Psoas muscle (tissue), 8 donors: ENCODE data around the gene ME1. TPM values are rescaled to one million over a fixed set of nuclear protein-coding genes. Genes with fewer than 3 reads are reported as not detected.
"Not testable (repeated sequence)": the region's sequence is repeated elsewhere in the genome, so short reads cannot be mapped to it uniquely, and the experiment has no call there.

Experiments
- ATAC-seq, 4 donors: fragments of 200-7000 bp; cut with Tn5 transposase; one replicate each; pipeline ENCODE4 v1.9.1; 2020; ENCODE audit warnings: moderate library complexity in 3 of 4, mild to moderate bottlenecking in 2 of 4
- DNase-seq, 2 donors: peaks; one replicate each; pipeline ENCODE4 v3.0.0-alpha.2; 2020
- H3K27ac ChIP-seq: fragments of 200-600 bp; one replicate; pipeline ENCODE4 v1.8.0; 2022
- H3K27me3 ChIP-seq, 3 donors: fragments of 200-600 bp in 1 of 3; one replicate each; pipeline versions ENCODE4 v1.6.1 to v1.8.0; 2013 to 2022; ENCODE audit warnings: low read length in 2 of 3, mild to moderate bottlenecking in 2 of 3, moderate library complexity in 1 of 3; ENCODE audit not compliant: insufficient read depth in 3 of 3
- H3K36me3 ChIP-seq, 2 donors: fragments of 200-600 bp in 1 of 2; one replicate each; pipeline versions ENCODE4 v1.6.1 to v1.8.0; 2013 to 2022; ENCODE audit warnings: low read depth in 1 of 2, mild to moderate bottlenecking in 1 of 2, moderate library complexity in 1 of 2; ENCODE audit not compliant: insufficient read depth in 1 of 2
- H3K4me1 ChIP-seq: fragments of 200-600 bp; one replicate; pipeline ENCODE4 v1.8.0; 2022
- H3K4me3 ChIP-seq: fragments of 200-600 bp; one replicate; pipeline ENCODE4 v1.8.0; 2022; ENCODE audit warnings: mild to moderate bottlenecking
- H3K9me3 ChIP-seq: fragments of 200-600 bp; one replicate; pipeline ENCODE4 v1.8.0; 2022
- CTCF ChIP-seq: fragments of 200-600 bp; IDR thresholded peaks from one replicate; pipeline ENCODE4 v1.8.0; 2022; ENCODE audit warnings: antibody characterized with exemption
- WGBS, 3 donors: extraction: QIAGEN DNeasy Blood & Tissue Kit; methylation state at CpG; one replicate each; pipeline versions ENCODE4 v1.1.6 to v1.1.7; 2013; 5-methylcytosine and 5-hydroxymethylcytosine counted together
- intact Hi-C, 2 donors: fragments of 100-400 bp; cut with DNase I; formaldehyde crosslinking; loops; one replicate each; pipeline versions ENCODE4 v1.11.0 to v1.14.2; 2022
- polyA plus RNA-seq, 3 donors: library from polyadenylated mRNA; stranded (reverse); fragments of 200-250 nt; gene quantifications; one replicate each; pipeline ENCODE4 v1.2.3, GENCODE V29; 2013
- total RNA-seq, 4 donors: library from RNA; stranded (reverse); fragmentation: NEBNext Ultra II Directional in 2 of 4; extraction: Animal tissue kit (Norgen Biotek cat#: 25700) in 2 of 4; gene quantifications; one replicate each; pipeline versions ENCODE4 v1.2.1 to v1.2.4, GENCODE V29; 2021 to 2023
- donor health status: healthy with polysubstance abuse.
- donor health status: DM: no; HTN: no; CAD: no; lungs with moderate emphysema.
- donor health status: Bipolar disorder and iron deficiency.
- donor health status: healthy.
- donor health status: DM: yes; HTN: yes; CAD: no.
- donor health status: DM: no; HTN: no; CAD: no.
- donor health status: DM: no; HTN: no; CAD: no.
- donor health status: DM: yes; HTN: yes; CAD: no.

Gene ME1
- total and polyA plus RNA-seq, 7 donors = 13.5 to 52.2 (median 33.2) TPM

- peak overlapping the region; percentile 36 for H3K27ac ChIP-seq
- no peak overlapping the region for H3K4me3 ChIP-seq
- no peak for TF ChIP-seq CTCF
- H3K4me1 ChIP-seq = peaks cover 3% of the 10 kb centered on the region
- H3K36me3 ChIP-seq = peaks cover 5 to 32% of the 10 kb centered on the region in 2 donors
- WGBS, 3 donors = 85 to 94% (median 91%) methylated on average over 4 of the region's 4 CpGs
- intact Hi-C loops = no loop called here
- ATAC-seq (no peak), DNase-seq (no peak)
- H3K27me3 ChIP-seq = no peaks in the 10 kb centered on the region
- H3K9me3 ChIP-seq = no peaks in the 10 kb centered on the region
Observed at GRCh38 chr6:83198486-83199172, 232.2 kb downstream of the ME1 start.

GRCh38 chr6:83193747-83194566, 236.9 kb downstream of the ME1 start:
- ATAC-seq (peak; percentile 51 to 71 (median 56)), DNase-seq (peak; percentile 45 to 65)
- H3K27ac ChIP-seq = peak overlapping the region; percentile 88
- H3K9me3 ChIP-seq = no peaks in the 10 kb centered on the region
- intact Hi-C loops = loop anchor here in 1 of 2 donors (5.0 kb wide), 1 partner anchor 127 kb away; the partner anchor contains the start of genes DOP1A and UBE3D
- WGBS, 3 donors = 1 to 3% (median 3%) methylated on average over 43 to 44 of the region's 44 CpGs
- no peaks in the 10 kb centered on the region for H3K27me3 ChIP-seq
- peaks cover 10 to 32% of the 10 kb centered on the region in 2 donors for H3K36me3 ChIP-seq
- no peak for TF ChIP-seq CTCF
- H3K4me1 ChIP-seq = peaks cover 7% of the 10 kb centered on the region
- H3K4me3 ChIP-seq = peak overlapping the region; percentile 97

- Histone ChIP-seq H3K27me3 (no peaks in the 10 kb centered on the region), H3K27ac (peak within 1 kb of the TSS; percentile 88), H3K9me3 (no peaks in the 10 kb centered on the region), H3K4me1 (peaks cover 7% of the 10 kb centered on the region), H3K36me3 (peaks cover 10 to 38% of the 10 kb centered on the region in 2 donors), H3K4me3 (peak within 1 kb of the TSS; percentile 97)
- 0 to 1% (median 0%) methylated on average over 77 to 88 of the region's 88 CpGs for WGBS, 3 donors
- ATAC-seq (peak; percentile 98 to 99 (median 98)), DNase-seq (peak; percentile 92)
- intact Hi-C loops = loop anchor here in 1 of 2 donors (5.0 kb wide), 1 partner anchor 126 kb away; the partner anchor contains the start of genes DOP1A and UBE3D
- no peak for TF ChIP-seq CTCF
Observed at GRCh38 chr6:83192871-83193746, 237.7 kb downstream of the ME1 start, which contains the start of the genes PGM3 and RWDD2A. PGM3 (minus strand) TSS chr6:83193265; CDS start chr6:83191012, 2,253 bp downstream. RWDD2A (plus strand) TSS chr6:83193357; CDS start chr6:83194452, 1,095 bp downstream.

- TF ChIP-seq CTCF = no peak
- no peak for ATAC-seq
Observed at GRCh38 chr6:83192456-83192855, 238.4 kb downstream of the ME1 start.

GRCh38 chr6:83191974-83192373, 238.9 kb downstream of the ME1 start:
- H3K27me3 ChIP-seq, H3K27ac ChIP-seq, ATAC-seq, DNase-seq, H3K4me1 ChIP-seq, H3K9me3 ChIP-seq: not testable (repeated sequence)
- H3K36me3 ChIP-seq = peaks cover 10 to 33% of the 10 kb centered on the region in 2 donors
- H3K4me3 ChIP-seq = peak overlapping the region; percentile 97
- 90 to 94% (median 90%) methylated on average over 13 to 17 of the region's 18 CpGs for WGBS, 3 donors
- intact Hi-C loops = loop anchor here in 1 of 2 donors (5.0 kb wide), 1 partner anchor 125 kb away; the partner anchor contains the start of genes DOP1A and UBE3D

More at GRCh38 chr6:83192456-83192855, 238.4 kb downstream of the ME1 start:
- Histone ChIP-seq H3K36me3 (peaks cover 10 to 35% of the 10 kb centered on the region in 2 donors), H3K27me3 (no peaks in the 10 kb centered on the region), H3K9me3 (no peaks in the 10 kb centered on the region), H3K27ac (peak overlapping the region; percentile 88), H3K4me1 (peaks cover 7% of the 10 kb centered on the region), H3K4me3 (peak overlapping the region; percentile 97)
- intact Hi-C loops = loop anchor here in 1 of 2 donors (5.0 kb wide), 1 partner anchor 125 kb away; the partner anchor contains the start of genes DOP1A and UBE3D
- no peak for DNase-seq
- WGBS, 3 donors = 1 to 4% (median 1%) methylated on average over 4 of the region's 4 CpGs
